Left renal pelvis (tissue), 4 donors: ENCODE results near the gene PTH1R. TPM values are rescaled to one million over a fixed set of nuclear protein-coding genes. Genes with fewer than 3 reads are reported as not detected.

ENCODE experiments used
- DNase-seq, 4 donors: peaks; one replicate each; pipeline ENCODE4 v3.0.0-alpha.2; 2013; ENCODE audit warnings: low read depth in 4 of 4, low spot score in 3 of 4
- polyA plus RNA-seq, 4 donors: library from polyadenylated mRNA; unstranded; fragments of 120-200 nt; gene quantifications; one replicate each; pipeline ENCODE4 v1.2.1, GENCODE V29; 2013; ENCODE audit not compliant: insufficient read length in 4 of 4

PTH1R gene
- polyA plus RNA-seq, 4 donors: 48.6 to 247 (median 162) TPM

DNA sequence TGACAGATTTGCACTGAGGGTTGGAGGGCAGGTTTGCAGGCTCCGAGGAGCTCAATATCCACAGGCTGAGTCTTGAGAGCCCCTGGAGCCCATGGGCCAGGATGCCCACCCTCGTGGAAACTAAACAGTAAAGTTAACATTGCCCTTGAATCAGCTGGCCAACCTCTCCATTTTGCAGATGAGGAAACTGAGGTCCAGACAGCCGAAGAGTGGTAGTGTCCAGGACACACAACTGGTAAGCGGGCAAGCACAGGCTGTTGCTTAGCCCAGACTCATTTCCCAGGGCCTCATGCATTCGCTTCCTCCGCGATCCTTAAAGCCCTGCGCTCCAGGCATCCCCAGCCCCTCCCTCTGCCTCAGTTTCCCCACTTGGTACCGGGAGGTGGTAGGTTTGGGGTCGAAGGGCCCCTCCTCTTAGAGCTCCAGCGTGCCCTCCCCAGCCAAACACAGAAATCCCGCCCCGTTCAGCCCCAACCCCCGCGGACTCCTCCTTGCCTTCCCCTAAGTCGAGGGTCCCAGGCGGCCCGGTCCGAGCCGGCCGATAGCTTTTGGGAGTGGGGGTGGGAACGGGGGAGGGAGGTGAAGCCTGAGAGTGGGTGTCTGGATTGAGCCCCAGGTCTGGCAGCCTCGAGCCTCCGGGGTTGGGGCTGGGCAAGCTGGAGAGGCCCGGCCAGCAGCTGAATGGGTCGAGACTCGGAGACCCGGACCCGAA lies 3.5 kb downstream of the PTH1R start:
- DNase-seq: no peak

DNA sequence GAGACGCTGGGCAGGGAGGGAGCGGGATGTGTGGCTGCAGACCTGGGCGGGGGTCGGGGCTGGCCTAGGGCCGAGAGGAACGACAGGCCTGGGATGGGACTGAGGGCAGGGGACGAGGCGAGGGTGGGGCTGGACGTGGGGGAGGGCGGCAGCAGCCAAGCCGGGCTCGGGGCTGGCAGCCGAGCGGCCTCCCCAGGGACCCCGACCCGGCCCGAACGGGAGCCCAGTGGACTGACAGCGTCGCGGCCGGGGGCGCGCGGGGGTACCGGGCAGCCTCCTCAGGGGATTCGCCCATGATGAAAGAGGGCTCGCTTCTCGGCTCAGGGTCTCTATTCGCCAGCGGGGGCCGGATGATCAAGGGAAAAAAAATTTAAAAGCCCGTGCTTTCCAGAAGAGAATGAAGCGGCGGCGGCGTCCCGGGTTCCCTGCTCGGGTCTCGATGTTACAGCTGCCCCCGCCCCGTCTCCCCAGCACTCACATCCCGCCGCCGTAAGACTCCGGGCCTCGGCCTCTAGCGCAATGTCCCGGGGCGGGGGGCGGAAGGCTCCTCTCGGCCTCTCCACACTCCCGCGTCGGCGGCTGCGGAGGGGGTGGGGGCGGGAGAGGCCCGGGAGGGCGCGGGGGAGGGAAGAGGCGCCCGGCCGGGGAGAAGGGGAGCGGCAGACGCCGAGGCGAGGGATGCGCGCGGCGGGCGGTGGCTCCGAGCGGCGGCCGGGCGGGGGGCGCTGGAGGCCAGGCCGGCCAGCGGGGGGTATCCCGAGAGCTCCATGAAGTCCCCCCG lies 4.3 kb downstream of the PTH1R start:
- no peak for DNase-seq

- peak in 1 of 4 donors; percentile 59 for DNase-seq
Observed at GRCh38 chr3:46882377-46883053, 5.0 kb downstream of the PTH1R start.

- no peak for DNase-seq
Observed at GRCh38 chr3:46883054-46883829, 5.7 kb downstream of the PTH1R start.

- no peak for DNase-seq
Observed at GRCh38 chr3:46883830-46884185, 6.3 kb downstream of the PTH1R start.

- DNase-seq: no peak
Observed at GRCh38 chr3:46884427-46884826, 6.9 kb downstream of the PTH1R start.

- DNase-seq: no peak
Observed at GRCh38 chr3:46884929-46885328, 7.4 kb downstream of the PTH1R start.

- no peak for DNase-seq
Observed at GRCh38 chr3:46885612-46886011, 8.1 kb downstream of the PTH1R start.

DNA sequence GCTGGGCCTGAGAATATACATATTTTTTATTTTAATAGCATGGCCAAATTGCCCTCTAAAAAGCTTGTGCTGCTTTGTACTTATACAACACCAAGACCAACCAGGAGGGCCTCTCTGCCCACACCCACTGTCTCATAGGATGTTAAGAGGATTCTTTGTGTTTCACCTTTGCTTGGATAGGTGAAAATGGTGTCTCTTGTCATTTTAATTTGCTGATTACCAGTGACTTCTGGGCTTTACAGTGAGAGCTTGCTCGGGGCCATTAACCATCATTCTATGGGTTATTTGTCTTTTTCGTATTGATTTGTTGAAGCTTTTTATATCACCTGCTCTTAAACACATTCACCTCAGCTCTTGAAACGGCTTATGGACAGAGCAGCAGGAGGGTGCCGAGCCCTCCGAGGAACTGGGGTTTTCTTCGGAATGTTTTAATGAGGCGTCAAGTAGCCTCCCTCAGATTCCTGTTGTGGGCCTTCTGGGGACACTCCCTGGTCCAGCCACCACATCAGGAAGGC lies 10.5 kb downstream of the PTH1R start:
- DNase-seq: no peak

DNA sequence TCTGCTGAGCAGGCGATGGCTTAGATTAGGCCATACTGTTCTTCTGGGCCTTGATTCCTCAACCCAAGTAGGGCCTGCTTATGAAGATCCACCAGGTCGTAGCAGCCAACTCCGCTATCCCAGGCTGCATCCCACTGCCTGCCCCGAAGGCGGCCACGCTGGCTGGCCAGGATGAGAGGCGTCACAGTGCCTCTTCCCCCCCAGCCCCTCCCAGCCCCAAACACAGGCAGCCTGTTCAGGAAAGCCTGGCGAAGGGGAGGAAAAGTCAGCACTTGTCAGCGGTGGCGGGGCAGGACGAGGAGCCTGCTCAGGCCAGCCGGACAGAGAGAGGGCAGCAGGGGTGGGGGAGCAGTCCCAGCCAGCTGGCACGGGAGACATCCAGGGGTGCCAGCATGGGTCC lies 11.2 kb downstream of the PTH1R start:
- no peak for DNase-seq

DNA sequence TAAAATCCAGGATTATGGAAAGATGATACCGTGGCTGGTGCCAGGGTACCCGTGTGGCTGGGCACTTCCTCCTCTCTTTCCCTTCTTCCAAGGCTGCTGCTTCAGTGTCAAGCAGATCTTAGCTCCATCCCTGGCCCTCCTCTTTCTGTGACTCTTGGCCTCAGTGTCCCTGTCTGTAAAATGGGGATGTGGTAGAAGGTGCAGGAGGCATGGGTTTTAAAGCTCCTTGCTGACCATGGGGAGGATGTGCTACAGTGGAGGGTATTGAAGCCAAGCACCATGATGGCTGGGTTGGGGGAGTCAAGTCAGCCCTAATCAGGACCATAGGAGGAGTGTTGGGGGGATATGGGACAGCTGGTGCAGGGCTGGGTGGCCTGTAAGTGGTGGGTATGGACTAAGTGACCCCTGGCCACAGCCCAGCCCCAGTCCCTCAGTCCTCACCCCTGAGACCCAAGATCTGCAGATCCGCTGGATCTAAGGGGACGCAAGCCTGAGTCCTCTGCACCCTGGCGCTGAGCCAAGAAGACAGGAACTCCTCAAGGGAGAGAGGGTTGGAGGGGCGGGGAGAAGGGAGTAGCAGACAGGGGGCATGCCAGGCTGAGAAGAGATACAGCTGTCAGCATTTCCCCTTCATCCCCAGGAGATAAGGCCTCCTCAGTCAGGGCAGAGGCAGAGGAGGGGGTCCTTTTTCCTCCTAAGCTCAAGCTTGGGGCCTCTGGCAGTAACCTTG lies 12.0 kb downstream of the PTH1R start:
- DNase-seq: no peak

DNA sequence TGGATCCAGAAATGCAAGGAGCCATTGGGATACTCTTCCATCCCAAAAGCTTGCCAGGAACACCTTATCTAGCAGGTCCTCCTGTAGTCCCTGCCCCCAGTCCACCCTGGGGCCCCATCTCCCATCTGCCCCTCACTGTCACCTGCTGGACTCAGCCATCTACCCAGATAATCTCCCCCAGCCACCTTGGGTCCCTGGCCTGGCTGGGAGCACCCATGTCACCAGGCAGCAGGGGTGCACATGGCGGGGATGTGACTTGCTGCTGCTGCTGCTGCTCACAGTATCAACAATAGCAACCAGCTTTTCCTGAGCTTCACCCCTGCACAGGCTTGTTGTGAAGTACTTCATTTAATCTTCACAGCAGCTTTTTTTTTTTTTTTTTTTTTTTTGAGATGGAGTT lies 12.6 kb downstream of the PTH1R start:
- no peak for DNase-seq

DNA sequence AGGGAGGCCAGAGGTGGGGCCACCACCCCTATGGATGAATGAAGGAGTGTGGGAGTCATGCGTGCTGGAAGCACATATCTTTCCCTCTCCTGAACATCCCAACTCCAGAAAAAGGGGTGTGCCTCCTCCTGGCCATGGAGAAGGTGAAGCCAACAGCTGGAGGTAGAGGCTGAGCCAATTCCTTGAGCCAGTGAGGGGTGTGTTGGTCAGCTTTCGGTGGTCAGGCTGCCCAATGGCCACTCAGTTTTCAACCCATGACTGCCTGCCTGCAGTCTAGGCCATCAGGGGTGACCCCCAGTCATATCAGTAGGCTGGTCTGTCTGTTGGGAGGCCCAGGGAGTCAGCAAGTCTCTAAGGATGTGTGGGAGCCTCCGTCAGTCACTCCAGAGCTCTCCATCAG lies 13.6 kb downstream of the PTH1R start:
- no peak for DNase-seq

DNA sequence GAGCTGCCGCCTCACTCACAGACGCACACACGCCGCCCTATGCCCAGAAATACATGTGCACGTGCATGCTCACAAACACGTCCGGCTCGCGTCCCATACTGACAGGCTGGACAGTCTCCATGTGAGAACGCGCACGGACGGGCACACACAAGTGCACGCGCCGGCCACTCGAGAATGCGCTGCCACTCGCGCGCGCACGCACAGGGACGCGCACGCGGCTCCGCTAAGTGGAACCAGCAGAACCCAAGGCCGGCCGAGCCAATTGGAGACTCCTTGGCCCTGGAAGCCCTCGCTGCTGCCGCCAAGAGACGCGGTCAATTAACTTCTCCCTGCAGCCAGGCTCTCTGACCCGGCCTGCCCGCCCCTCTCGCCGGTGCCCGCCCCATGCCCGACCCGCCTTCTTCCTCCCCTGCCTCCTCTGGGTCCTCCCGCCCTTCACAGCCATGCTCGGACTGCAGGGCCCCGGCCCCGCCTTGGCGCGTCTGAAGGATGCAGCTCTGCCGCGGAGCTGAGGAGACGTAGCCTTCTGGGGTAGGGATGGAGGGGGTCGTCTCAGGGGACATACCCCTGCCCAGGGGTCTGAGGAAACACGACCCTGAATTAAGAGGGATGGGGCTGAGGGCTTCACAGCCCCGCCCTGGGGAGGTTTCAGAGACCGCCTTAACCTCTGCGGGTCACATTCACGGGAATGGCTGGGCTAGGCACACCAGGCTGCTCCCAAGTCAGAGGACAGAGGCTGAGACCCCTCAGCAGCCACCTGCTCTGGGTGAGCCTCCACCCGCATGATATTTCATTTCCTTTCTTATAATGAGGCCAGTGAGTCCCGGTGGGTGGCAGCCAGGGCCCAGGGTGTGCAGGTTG lies 15.0 kb downstream of the PTH1R start:
- no peak for DNase-seq

DNA sequence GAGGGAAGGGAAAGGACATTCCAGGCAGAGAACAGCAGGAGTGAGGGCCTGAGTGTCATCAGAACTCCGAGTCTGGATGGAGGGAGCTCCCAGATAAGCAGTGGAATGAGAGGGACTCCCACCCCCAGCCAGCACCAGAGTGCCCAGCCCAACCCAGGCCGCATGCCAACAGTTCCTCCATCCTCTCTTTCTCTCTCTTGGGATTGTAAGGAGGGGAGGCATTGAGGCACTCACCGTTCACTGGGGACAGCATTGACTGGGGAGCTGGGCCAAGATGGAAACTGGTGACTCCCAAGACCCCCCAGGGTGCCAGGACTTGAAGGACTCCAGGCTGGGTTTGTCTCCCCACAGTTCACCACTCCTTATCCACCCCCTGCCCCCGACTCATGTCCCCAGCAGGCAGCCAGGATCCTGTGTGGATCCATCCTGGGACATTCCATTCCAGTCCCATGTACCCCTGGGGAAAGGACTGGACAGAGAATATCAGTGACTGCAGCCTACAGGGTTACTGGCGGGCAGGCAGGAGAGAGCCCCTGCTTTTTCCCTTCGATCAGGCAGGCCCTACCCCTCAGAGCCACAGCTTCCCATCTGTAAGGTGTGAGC lies 15.7 kb downstream of the PTH1R start:
- no peak for DNase-seq

- DNase-seq: no peak
Observed at GRCh38 chr3:46893763-46894162, 16.2 kb downstream of the PTH1R start.

- DNase-seq: no peak
Observed at GRCh38 chr3:46894256-46894655, 16.7 kb downstream of the PTH1R start.

- DNase-seq: no peak
Observed at GRCh38 chr3:46895204-46895660, 17.7 kb downstream of the PTH1R start.

GRCh38 chr3:46895761-46896160 lies 18.2 kb downstream of the PTH1R start:
- DNase-seq: no peak
